ENCODE measurements around the gene ADCY3.

GRCh38 chr2:24831221-24832072, 88.6 kb downstream of the ADCY3 start:
- TF ChIP-seq CTCF (IDR thresholded peaks at IDR 0.05; ENCODE audit: low read length), result no peak
- no peak for TF ChIP-seq EZH2 (IDR thresholded peaks at IDR 0.05; ENCODE audit: borderline replicate concordance, low read length)

Data from OCI-LY1 (cell line).